GM12874 (cell line): ENCODE measurements around the gene PDE11A.

ENCODE experiments used
- TF ChIP-seq, protein P1 (sequence below): IDR thresholded peaks from 2 replicates; pipeline ENCODE4 v1.5.1; 2011; ENCODE audit warnings: low read depth, mild to moderate bottlenecking, control low read depth, low read length, moderate library complexity; ENCODE audit not compliant: insufficient read depth

PDE11A gene

DNA sequence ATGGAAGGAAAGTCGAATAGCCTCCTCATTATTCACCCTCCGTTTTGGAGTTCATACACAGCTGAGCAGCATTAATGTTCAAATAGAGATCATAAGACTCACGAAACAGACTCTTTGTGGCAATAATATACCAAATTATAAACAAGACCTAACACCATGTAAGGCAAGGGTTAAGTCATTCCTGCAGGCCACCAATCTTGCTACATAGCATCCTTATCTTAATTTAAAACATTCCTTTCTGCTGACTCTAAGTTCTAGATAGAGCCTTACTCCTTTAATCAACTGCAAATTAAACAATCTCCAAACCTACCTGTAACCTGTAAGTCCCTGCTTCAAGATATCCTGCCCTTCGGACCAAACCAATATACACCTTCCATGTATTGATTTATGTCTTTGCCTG lies 178.0 kb downstream of the PDE11A start:
- TF ChIP-seq, protein P1, sequence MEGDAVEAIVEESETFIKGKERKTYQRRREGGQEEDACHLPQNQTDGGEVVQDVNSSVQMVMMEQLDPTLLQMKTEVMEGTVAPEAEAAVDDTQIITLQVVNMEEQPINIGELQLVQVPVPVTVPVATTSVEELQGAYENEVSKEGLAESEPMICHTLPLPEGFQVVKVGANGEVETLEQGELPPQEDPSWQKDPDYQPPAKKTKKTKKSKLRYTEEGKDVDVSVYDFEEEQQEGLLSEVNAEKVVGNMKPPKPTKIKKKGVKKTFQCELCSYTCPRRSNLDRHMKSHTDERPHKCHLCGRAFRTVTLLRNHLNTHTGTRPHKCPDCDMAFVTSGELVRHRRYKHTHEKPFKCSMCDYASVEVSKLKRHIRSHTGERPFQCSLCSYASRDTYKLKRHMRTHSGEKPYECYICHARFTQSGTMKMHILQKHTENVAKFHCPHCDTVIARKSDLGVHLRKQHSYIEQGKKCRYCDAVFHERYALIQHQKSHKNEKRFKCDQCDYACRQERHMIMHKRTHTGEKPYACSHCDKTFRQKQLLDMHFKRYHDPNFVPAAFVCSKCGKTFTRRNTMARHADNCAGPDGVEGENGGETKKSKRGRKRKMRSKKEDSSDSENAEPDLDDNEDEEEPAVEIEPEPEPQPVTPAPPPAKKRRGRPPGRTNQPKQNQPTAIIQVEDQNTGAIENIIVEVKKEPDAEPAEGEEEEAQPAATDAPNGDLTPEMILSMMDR = no peak

DNA sequence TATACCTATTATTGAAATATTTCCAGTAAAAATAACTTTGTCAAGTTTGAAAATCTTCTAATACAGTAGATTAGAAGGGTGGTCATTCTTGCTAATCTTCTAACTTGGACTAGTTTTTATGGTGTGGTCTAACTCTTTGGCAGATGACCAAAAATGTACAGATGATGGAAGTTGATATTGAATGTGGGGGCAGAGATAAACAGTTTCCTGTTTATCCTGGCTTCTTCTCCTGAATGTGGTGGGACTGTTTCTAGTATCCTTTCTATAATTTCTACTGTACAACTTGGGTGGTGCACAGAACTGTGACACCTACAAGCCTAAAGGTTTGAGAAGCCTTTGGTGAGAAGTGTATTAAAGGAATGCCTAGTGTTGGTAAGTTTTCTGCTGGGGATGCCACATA lies 178.7 kb downstream of the PDE11A start:
- TF ChIP-seq, protein P1 = no peak

DNA sequence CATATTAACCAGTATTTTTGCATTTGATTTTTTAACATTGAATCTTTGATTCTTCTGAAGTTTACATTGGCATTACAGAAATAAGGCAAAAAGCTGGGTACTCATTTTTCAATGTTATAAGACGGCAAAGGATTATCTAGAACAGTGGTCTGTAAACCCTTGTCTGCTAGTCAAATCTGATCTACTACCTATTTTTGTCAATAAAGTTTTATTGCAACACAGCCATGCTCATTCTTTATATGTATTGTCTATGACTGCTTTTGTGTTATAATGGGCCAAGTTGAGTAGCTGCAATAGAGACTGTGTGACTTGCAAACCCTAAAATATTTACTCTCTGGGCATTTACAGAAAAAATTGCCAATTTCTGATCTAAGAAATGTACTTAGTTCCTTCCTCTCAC lies 181.0 kb downstream of the PDE11A start:
- TF ChIP-seq, protein P1 = no peak

DNA sequence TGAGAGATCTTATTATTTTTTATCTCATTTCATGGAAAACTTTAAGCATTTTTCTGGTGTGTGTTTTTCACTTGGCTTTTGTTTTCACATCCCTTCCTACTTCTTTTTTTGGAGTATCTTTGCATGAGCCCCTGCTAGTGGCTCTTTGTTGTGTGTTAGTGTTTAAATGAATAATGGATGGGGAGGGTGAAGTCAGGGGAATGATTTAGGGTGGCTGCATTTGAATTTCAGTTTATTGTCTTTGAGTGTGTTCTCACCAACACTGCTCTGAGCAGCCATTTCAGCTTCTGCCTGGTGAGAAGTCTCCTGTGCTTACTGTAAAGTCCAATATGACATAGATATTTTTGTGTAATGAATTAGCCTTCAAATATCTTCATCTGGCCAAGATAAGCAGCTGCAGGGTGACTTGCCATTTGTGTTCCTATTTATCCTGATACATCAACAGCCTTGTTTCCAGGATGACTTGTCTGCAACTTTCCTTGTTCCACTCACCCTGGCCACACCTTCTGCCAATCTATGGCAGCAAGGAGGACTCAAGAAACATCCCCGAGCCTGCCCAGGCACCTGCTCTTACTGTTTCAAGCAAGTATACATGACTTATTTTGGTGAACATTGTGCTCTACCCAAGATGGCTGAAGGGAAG lies 182.6 kb downstream of the PDE11A start:
- TF ChIP-seq, protein P1 = no peak

DNA sequence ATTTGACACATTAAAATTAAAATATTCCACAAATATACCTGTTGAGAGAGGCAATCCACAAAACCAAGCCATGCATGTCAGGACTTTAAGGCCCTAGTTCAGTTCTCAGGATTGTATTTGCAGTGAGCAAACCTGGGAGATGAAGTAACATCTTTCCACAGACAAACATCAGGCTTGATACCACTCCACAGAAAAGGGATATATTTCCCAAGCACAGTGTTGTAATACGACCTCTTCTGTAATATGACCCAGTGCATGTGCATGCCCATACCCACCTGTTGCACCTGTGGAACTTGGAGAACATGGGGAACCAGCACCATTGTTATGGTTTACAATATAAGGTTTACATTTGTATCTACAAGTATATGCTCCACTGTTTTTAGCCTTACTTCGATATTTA lies 184.0 kb downstream of the PDE11A start:
- TF ChIP-seq, protein P1 = no peak

DNA sequence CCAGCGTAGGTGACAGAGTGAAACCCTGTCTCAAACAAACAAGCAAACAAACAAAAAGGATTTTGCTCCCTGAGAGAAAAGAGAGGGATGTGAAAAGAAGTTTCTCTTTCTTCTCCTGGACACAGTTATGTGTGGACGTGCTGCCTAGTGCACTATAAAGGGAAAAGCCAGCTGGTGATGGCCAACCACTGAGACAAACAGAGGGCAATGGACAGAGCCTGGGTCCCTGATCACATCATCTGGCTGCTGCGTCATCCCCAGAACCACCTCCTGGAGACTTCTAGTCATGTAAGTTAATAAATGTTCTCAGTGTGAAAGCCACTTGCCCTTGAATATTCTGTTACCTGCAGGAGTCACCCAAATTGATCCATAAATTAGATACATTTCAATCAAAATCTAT lies 184.9 kb downstream of the PDE11A start:
- TF ChIP-seq, protein P1 = no peak

DNA sequence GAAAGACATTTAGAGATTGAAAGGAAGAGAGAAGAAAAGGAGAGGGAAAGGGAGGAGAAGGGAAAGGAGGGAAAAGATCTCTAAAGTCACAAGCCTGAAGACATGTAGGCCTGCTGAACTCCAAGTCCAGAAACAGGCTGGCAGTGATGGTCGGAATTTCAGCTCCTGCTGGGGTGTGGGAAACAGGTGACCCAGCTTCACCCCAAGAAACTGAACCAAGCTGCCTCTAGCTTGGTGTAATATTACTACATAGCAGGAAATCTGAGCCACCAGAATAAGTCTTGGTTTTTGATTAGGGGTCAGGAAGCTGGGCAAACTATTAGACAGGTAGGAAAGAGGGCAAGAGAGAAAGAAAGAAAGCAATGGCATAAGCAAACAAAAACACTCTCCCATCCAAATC lies 185.8 kb downstream of the PDE11A start:
- TF ChIP-seq, protein P1 = no peak
